Suppressor macrophage treated with lipopolysaccharide for 1 hour (primary cell): Measurements from ENCODE around the gene PIGS.
"Not testable (repeated sequence)": the region's sequence is repeated elsewhere in the genome, so short reads cannot be mapped to it uniquely, and the experiment has no call there.

Experiments
- DNase-seq, 3 donors: peaks; one replicate each; pipeline ENCODE4 v3.0.0-alpha.2; 2020 to 2022

The PIGS gene

GRCh38 chr17:28571361-28572122 is at the start of gene PIGS:
Gene PIGS (minus strand): TSS chr17:28571524. CDS start chr17:28571496, 28 bp downstream.
- DNase-seq: peak; percentile 95 to 97 (median 97)

DNA sequence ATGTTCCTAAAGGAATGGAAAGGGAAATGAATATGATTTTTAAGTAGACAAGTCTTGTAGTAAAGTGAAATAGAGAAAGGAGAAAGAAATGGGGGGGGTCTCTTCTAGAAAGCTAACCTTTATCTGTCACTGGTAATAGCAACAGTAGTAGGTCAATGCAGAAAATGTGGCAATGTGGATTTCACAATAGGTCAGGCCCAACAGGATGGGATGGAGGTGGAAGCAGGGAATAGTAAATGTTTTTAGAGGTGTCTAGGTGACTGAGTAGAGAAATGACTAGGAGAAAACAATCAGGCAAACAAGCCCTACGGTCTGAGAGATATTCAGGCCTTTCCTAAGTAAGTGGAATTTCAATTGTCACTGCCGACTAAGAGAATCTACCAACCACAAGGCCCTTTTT is 48.7 kb upstream of the PIGS start:
- DNase-seq: no peak

GRCh38 chr17:28618464-28618863 is 47.1 kb upstream of the PIGS start:
- DNase-seq: no peak

- no peak for DNase-seq
Measured at GRCh38 chr17:28616281-28616680, 45.0 kb upstream of the PIGS start.

GRCh38 chr17:28615260-28615940 is 44.1 kb upstream of the PIGS start:
- DNase-seq: no peak

- no peak for DNase-seq
Measured at GRCh38 chr17:28613931-28614381, 42.6 kb upstream of the PIGS start, which contains the start of gene RSKR. Gene RSKR (minus strand): TSS chr17:28614185. CDS start chr17:28614161, 24 bp downstream.

DNA sequence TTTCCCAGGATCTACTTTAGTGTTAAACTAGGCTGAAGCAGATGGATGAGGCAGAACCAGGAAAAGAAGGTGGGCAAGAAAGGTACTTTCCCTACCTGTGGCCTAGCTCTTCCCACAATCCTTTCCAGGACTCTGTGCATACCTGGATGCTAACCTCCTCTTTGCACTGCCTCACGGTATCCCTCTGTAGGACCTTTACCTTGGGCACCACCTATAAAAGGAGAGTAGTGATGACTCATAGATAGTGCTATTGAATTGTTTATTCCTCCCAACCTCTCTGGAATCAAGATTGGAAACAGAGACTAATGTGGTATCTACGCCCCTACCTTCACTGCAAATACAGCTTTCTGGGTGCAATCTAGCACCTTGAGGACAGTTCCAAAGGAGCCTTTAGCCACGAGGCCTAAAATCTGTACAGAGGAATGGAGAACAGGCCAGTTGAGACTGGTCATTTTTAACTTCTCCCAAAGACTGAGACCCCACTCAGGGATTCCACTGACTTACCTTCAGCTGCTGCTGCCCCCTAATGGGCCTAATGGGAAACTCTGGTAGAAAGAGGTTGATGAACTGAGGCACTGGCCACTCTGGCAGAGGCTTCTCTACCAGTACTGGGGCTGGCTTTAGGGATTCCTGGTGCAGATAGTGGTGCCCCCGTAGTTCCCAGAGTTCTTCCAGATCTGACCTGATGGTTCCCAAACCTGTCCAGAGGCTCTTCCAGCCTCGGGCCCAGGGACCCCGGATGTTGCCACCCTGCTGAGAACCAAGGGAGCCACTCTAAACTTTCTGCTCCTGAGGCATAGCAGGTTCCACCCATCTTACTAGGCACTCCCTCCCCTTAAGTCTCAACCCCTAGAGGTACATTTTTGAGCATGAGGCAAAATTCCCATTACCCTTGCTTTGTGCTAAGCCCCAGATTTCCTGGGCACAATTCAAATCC is 41.9 kb upstream of the PIGS start:
- peak; percentile 36 to 55 (median 48) for DNase-seq

DNA sequence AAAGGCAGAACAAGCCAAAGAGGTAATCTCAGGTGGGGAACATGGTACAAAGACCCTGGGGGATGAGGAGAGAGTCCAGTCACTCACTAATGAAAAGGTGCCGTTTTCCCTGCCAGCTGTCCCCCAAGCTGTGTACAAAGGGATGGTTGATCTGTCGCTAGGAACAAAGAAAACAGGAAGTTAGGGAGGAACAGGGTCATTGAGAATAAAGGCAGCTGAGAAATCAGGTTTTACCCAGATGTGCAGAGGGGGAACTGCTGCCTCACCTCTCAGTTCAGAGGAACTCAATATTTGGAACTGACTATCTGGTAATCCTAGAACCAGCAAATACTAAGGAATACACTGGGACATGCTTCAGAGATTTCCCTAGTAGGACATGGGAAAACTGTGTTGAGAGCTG is 41.2 kb upstream of the PIGS start:
- no peak for DNase-seq

DNA sequence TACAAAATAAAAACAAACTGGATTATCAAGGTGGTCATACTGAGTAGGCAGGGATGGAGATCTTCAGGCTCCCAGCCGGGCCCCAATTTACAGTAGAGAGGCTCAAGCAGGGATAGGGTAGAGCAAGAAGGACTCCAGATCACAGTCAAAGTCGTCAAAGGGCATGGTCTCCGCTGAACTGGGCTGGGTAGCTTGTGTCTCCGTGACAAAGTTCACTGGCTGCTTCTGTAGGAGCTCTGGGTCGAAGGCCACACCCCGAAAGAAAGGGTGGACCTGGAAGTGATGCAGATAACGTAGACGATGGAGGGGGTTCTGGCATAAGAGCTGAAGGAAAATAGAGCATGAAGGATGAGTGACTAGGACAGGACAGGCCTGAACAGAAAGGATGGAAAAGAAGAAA is 39.1 kb upstream of the PIGS start:
- DNase-seq: no peak

DNA sequence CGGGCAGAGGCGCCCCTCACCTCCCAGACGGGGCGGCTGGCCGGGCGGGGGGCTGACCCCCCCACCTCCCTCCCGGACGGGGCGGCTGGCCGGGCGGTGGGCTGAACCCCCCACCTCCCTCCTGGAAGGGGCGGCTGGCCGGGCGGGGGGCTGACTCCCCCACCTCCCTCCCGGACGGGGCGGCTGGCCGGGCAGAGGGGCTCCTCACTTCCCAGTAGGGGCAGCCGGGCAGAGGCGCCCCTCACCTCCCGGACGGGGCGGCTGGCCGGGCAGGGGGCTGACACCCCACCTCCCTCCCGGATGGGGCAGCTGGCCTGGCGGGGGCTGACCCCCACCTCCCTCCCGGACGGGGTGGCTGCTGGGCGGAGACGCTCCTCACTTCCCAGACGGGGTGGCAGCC is 32.7 kb upstream of the PIGS start:
- DNase-seq: not testable (repeated sequence)

DNA sequence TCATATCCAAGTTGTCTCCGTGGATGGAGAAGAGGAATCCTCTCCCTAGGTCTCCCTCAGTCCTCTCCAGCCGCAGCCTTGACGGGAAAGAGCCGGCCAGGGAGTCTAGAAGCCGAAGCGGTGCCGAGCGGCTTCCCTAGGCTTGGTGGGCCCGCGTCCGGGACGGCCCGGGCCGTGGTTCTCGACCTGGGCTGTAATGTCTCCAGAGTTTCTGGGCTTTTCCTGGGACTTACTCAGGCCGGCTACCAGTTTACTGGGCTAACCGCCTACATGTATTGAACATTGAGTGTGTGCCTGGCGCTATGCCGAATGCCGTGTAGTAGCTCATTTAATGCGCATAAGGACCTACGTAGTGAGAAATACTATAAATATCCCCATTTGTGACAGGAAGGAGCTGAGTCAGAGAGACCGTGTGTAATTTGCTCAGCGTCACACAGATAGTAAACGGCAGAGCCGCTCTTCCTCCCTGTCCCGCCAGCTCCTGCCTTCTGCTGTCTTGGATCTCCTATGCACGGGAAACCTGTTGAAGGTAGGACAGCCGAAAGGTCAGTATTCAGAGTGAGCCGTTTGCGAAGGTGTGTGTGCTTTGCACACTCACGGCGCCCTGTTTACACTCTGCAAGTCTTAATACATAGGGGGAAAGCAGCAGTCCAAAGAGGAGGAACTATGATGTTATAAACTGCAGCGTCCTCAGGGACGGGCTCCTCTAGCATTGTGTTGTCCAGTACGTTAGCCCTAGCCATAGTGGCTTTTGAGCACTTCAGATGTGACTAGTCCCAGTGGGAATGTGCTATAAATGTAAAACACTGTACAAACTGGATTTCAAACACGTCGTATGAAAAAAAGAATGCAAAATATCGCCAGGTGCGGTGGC is 28.2 kb upstream of the PIGS start:
- peak; percentile 90 to 98 (median 94) for DNase-seq

- peak; percentile 93 to 97 (median 95) for DNase-seq
Measured at GRCh38 chr17:28598799-28599310, 27.5 kb upstream of the PIGS start, which contains the start of gene SPAG5. Gene SPAG5 (minus strand): TSS chr17:28599025. CDS start chr17:28598946, 79 bp downstream.

GRCh38 chr17:28598389-28598788 is 27.1 kb upstream of the PIGS start:
- no peak for DNase-seq

DNA sequence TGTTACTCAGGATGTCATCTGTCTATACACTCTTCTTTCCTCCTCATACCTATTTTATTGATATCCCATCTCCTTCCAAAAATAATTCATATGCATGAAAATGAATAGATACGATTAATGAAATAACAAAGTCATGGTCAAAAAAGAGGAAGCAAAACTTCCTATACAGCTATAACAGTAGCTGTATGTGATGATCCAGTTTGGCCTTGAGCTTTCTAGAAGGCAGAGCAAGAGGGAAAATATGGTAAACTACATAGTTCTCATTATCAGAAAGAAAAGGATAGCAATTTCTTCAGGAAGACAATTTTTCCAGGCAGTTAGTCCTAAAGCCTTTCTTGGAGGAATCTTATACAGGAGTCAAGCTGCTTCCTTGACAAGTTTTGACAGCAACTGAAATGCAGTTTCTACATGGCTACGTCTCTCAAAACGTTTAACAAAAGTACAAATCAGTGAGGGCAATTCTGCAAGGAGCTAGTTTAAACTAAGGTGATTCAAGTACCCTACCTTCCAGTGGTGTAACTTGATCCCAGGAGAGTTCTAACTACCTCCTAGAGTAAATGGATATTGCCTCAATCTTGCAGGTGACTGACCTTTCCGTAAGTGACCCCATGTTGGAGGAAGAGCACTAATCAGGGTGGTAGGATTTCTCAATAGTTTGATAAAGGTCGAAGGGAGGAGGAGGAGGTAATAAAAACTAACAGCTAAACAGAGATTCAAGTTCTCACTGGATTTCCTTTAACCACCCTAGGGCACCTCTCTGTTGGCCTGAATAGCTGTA is 26.5 kb upstream of the PIGS start:
- DNase-seq: peak in 2 of 3 donors; percentile 23 to 25

DNA sequence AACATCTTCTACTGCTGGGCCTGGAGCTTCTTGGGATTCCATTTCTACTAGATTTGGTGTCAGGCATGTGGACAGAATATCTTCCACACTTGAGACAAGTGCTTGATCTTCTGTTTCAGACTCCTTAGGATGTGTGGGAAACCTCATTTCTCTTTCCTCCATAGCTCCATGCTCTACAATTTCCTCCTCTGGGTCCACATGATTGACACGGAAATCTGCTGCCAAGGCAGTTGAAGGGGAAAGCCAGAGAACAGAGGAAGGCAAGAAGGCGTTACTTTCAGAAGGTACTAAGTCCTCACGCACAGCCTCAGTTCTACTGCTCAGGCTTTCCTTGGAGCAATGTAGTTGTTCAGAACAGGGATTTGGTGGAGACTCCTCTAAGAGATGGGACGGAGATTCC is 20.9 kb upstream of the PIGS start:
- DNase-seq: no peak

DNA sequence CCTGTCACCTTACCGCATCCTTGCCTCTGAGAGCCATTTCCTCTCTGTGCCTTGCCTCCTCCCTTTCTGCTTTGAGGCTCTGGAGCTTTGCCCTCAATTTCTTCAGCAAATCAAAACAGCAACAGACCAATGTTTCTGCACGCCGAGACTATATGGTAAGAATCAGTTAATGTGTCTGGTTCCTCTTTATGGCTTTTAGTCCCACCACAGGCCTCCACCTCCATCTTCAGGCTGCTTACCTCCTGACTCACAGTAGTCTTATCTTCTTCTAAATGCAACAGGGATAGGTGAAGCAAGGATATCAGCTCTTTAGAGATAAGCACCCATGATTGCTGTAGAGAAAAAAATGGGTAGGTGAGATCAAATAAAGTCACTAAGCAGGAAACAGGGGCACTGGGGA is 14.5 kb upstream of the PIGS start:
- no peak for DNase-seq

GRCh38 chr17:28584434-28584833 is 13.1 kb upstream of the PIGS start:
- no peak for DNase-seq

- no peak for DNase-seq
Measured at GRCh38 chr17:28582513-28582912, 11.2 kb upstream of the PIGS start.

- no peak for DNase-seq
Measured at GRCh38 chr17:28580959-28581358, 9.6 kb upstream of the PIGS start.

DNA sequence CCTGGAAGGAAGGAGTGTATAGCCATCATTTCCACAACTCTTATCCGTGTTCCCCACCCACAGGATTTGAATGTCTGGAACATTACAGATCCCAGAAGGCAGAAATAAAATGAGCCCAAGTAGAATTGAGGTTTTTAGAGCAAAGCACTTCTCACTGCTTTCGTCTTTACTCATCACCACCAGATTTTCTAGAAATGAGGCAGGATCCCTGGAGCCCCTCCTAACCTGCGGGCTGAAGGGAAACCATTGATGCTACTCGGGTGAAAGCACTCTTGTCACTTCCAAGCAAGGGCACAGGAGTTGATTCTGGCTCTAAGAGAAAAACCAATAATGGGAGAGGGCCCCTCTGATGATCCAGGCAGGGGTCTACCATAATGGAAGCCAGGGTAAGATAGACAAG is 8.2 kb upstream of the PIGS start:
- no peak for DNase-seq
